ENCODE data around the gene CDH13.

Gene CDH13

DNA sequence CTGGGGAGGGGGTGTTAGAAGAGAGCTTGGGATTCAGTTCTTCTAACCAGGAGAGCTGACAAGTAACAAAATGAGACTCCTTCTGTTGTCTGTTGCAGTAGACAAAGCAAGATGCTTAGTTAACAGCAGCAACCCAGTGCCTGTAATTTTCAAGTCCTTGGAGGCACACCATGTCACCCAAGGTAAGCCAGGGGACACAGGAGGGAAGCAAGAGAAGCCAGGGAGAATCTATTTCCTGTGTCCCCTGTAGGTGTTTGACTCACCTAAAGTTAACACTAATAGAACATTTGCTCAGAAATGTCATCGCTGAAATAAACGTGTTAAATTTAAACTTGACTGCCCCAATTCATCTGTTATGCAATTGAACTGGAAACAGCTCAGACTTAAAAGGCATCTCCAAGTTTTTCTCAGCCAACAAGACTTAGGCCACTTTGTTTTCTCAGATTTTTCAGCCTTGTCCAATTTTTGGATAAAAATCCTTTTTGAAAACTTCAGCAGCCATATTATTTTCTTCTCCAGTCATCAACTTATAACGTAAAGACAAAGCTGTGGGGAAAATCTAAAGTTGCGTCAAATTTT lies 257.6 kb downstream of the CDH13 start:
- Histone ChIP-seq H3K79me2 (ENCODE audit: insufficient read depth, low read length) (no peaks in the 10 kb centered on the region), H3K9me3 (ENCODE audit: insufficient read depth, low read length, severe bottlenecking) (no peaks in the 10 kb centered on the region), H3K4me1 (ENCODE audit: insufficient read depth, low read length) (no peaks in the 10 kb centered on the region), H3K36me3 (ENCODE audit: insufficient read depth, low read length) (no peaks in the 10 kb centered on the region), H3K27ac (ENCODE audit: low read length) (no peak overlapping the region), H3K9ac (ENCODE audit: low read depth, low read length) (no peak overlapping the region), H3K4me2 (ENCODE audit: insufficient read depth, low read length) (no peak overlapping the region), H4K20me1 (ENCODE audit: insufficient read depth, low read length) (no peaks in the 10 kb centered on the region), H3K27me3 (ENCODE audit: insufficient read depth, low read length, poor library complexity) (peaks cover 3% of the 10 kb centered on the region), H3K4me3 (ENCODE audit: low read depth in 1 of 2, low read length in 2 of 2) (no peak overlapping the region), H2AFZ (ENCODE audit: low read depth, low read length) (no peak overlapping the region)
- no peak for ATAC-seq (ENCODE audit: insufficient read depth, low read depth)
- no peak for TF ChIP-seq EZH2 (IDR thresholded peaks at IDR 0.05; ENCODE audit: borderline replicate concordance, low read depth, low read length, severe bottlenecking)
- no peak for TF ChIP-seq CTCF (IDR thresholded peaks at IDR 0.05; ENCODE audit: borderline replicate concordance, extremely low read depth, low read length, poor library complexity, severe bottlenecking)
- DNase-seq = no peak

DNA sequence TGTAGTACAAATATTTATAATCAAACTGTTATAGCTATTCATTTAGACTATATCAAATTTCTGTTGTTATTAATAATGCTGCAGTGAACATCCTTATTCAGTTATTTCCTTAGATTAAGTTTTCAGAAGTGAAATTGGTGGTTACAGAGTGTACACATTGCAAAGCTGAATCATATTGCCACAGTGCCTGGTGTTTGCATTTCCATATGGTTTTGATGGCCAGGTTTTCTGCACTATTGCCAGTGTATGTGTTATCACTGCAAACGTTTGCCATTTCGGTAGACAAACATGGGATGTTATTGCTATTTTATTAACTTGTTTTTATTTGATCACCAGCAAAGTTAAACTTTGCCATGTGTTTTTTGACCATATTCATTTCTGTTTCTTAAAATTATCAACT lies 259.4 kb downstream of the CDH13 start:
- ATAC-seq (ENCODE audit: insufficient read depth, low read depth) = no peak
- Histone ChIP-seq H3K4me2 (ENCODE audit: insufficient read depth, low read length) (no peak overlapping the region), H3K4me3 (ENCODE audit: low read depth in 1 of 2, low read length in 2 of 2) (no peak overlapping the region), H3K9me3 (ENCODE audit: insufficient read depth, low read length, severe bottlenecking) (no peaks in the 10 kb centered on the region), H3K27me3 (ENCODE audit: insufficient read depth, low read length, poor library complexity) (peaks cover 3% of the 10 kb centered on the region), H3K9ac (ENCODE audit: low read depth, low read length) (no peak overlapping the region), H3K36me3 (ENCODE audit: insufficient read depth, low read length) (no peaks in the 10 kb centered on the region), H2AFZ (ENCODE audit: low read depth, low read length) (no peak overlapping the region), H3K79me2 (ENCODE audit: insufficient read depth, low read length) (no peaks in the 10 kb centered on the region), H4K20me1 (ENCODE audit: insufficient read depth, low read length) (no peaks in the 10 kb centered on the region), H3K4me1 (ENCODE audit: insufficient read depth, low read length) (no peaks in the 10 kb centered on the region), H3K27ac (ENCODE audit: low read length) (no peak overlapping the region)
- TF ChIP-seq EZH2 (IDR thresholded peaks at IDR 0.05; ENCODE audit: borderline replicate concordance, low read depth, low read length, severe bottlenecking) = no peak
- TF ChIP-seq CTCF (IDR thresholded peaks at IDR 0.05; ENCODE audit: borderline replicate concordance, extremely low read depth, low read length, poor library complexity, severe bottlenecking) = no peak
- DNase-seq = no peak

DNA sequence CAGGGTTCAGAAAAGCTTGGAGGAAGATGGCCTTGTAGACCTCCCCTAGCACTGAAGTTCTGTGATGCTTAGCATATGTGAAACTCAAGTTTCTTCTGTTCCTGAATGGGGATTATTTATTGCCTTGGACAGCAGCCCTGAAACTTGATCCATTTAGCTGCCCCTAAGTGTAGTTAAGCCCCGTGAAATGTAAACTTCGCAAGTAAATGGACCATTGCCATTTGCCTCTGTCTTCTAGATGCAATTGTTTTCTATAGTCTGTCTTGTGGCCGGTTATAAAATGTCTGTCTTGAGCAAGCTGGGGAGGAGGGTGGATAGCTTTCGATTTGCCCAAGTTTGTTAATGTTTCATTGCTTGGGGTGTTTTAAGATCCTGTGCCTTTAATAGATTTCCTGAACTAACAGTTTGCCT lies 261.8 kb downstream of the CDH13 start:
- H3K27me3 ChIP-seq (ENCODE audit: insufficient read depth, low read length, poor library complexity) = no peaks in the 10 kb centered on the region
- H4K20me1 ChIP-seq (ENCODE audit: insufficient read depth, low read length) = no peaks in the 10 kb centered on the region
- no peaks in the 10 kb centered on the region for H3K4me1 ChIP-seq (ENCODE audit: insufficient read depth, low read length)
- ATAC-seq (ENCODE audit: insufficient read depth, low read depth) = no peak
- no peak for DNase-seq
- H3K36me3 ChIP-seq (ENCODE audit: insufficient read depth, low read length) = no peaks in the 10 kb centered on the region
- no peaks in the 10 kb centered on the region for H3K9me3 ChIP-seq (ENCODE audit: insufficient read depth, low read length, severe bottlenecking)
- no peak overlapping the region for H3K9ac ChIP-seq (ENCODE audit: low read depth, low read length)
- no peak overlapping the region for H2AFZ ChIP-seq (ENCODE audit: low read depth, low read length)
- no peak overlapping the region for H3K4me2 ChIP-seq (ENCODE audit: insufficient read depth, low read length)
- no peak overlapping the region for H3K4me3 ChIP-seq (ENCODE audit: low read depth in 1 of 2, low read length in 2 of 2)
- TF ChIP-seq CTCF (IDR thresholded peaks at IDR 0.05; ENCODE audit: borderline replicate concordance, extremely low read depth, low read length, poor library complexity, severe bottlenecking) (no peak), EZH2 (IDR thresholded peaks at IDR 0.05; ENCODE audit: borderline replicate concordance, low read depth, low read length, severe bottlenecking) (no peak)
- H3K79me2 ChIP-seq (ENCODE audit: insufficient read depth, low read length) = no peaks in the 10 kb centered on the region
- H3K27ac ChIP-seq (ENCODE audit: low read length) = no peak overlapping the region

DNA sequence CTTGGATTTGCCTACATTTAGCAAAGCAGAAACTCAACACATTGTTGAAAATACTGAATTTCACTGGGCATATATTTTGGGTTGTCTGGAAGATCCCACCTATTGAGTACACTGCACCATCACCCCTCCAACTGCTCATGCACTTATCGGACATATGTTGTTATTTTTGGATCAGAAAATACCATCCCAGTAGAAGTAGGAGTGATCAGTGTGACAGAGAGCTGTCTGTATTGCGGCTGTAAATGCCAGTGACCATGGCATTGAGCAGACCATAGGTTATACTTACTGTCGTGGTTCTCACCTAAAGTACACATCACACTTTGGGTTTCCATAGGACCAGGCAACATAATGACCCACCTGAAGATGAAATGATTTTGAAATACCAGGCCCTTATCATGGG lies 264.7 kb downstream of the CDH13 start:
- Histone ChIP-seq H2AFZ (ENCODE audit: low read depth, low read length) (no peak overlapping the region), H3K4me3 (ENCODE audit: low read depth in 1 of 2, low read length in 2 of 2) (no peak overlapping the region), H3K27me3 (ENCODE audit: insufficient read depth, low read length, poor library complexity) (no peaks in the 10 kb centered on the region), H3K79me2 (ENCODE audit: insufficient read depth, low read length) (no peaks in the 10 kb centered on the region), H3K4me1 (ENCODE audit: insufficient read depth, low read length) (no peaks in the 10 kb centered on the region), H3K9me3 (ENCODE audit: insufficient read depth, low read length, severe bottlenecking) (no peaks in the 10 kb centered on the region), H3K4me2 (ENCODE audit: insufficient read depth, low read length) (no peak overlapping the region), H3K36me3 (ENCODE audit: insufficient read depth, low read length) (no peaks in the 10 kb centered on the region), H3K27ac (ENCODE audit: low read length) (no peak overlapping the region), H4K20me1 (ENCODE audit: insufficient read depth, low read length) (no peaks in the 10 kb centered on the region), H3K9ac (ENCODE audit: low read depth, low read length) (no peak overlapping the region)
- TF ChIP-seq CTCF (IDR thresholded peaks at IDR 0.05; ENCODE audit: borderline replicate concordance, extremely low read depth, low read length, poor library complexity, severe bottlenecking) (no peak), EZH2 (IDR thresholded peaks at IDR 0.05; ENCODE audit: borderline replicate concordance, low read depth, low read length, severe bottlenecking) (no peak)
- ATAC-seq (ENCODE audit: insufficient read depth, low read depth) (no peak), DNase-seq (no peak)
